CD4-positive, alpha-beta memory T cell (primary cell): ENCODE results near the gene TMEM179. TPM values are rescaled to one million over a fixed set of nuclear protein-coding genes. Genes with fewer than 3 reads are reported as not detected.

Source experiments
- CTCF ChIA-PET: fragments of 350-600 bp; sonication (Branson Sonifier 250); formaldehyde crosslinking; loops from one replicate; lab custom pipeline; 2021; ENCODE audit warnings: inconsistent platforms; ENCODE audit not compliant: partially characterized antibody; lab: Charles Lee
- POLR2A ChIA-PET: fragments of 350-600 bp; sonication (Branson Sonifier 250); formaldehyde crosslinking; loops from one replicate; lab custom pipeline; 2021; ENCODE audit not compliant: partially characterized antibody; lab: Charles Lee
- DNase-seq, 5 donors: peaks; one replicate each; pipeline versions ENCODE4 v3.0.0 to v3.0.0-alpha.2; 2020 to 2022; ENCODE audit warnings: mixed read lengths in 1 of 5
- H3K27ac ChIP-seq: one replicate; pipeline ENCODE4 v1.7.0; 2013; ENCODE audit warnings: low read depth, low read length
- H3K27me3 ChIP-seq: 2 replicates; pipeline ENCODE4 v1.7.0; 2013; ENCODE audit warnings: mild to moderate bottlenecking, low read length, moderate library complexity; ENCODE audit not compliant: insufficient read depth
- H3K36me3 ChIP-seq: 2 replicates; pipeline ENCODE4 v1.7.0; 2013; ENCODE audit warnings: mild to moderate bottlenecking, low read length, moderate library complexity; ENCODE audit not compliant: insufficient read depth
- H3K4me1 ChIP-seq: 2 replicates; pipeline ENCODE4 v1.7.0; 2013; ENCODE audit warnings: mild to moderate bottlenecking, low read length, moderate library complexity; ENCODE audit not compliant: insufficient read depth
- H3K4me3 ChIP-seq, 2 donors: one replicate each; pipeline ENCODE4 v1.7.0; 2013; ENCODE audit warnings: low read length in 2 of 2, mild to moderate bottlenecking in 1 of 2
- H3K9me3 ChIP-seq, 2 donors: one replicate each; pipeline ENCODE4 v1.7.0; 2013; ENCODE audit warnings: low read length in 2 of 2, control low read depth in 1 of 2; ENCODE audit not compliant: control insufficient read depth in 1 of 2
- H3K27ac Mint-ChIP-seq, 7 donors: one replicate each; pipeline ENCODE4 v1.8.0; 2020 to 2021; ENCODE audit warnings: mixed read lengths in 7 of 7, mild to moderate bottlenecking in 6 of 7, inconsistent platforms in 3 of 7, moderate library complexity in 3 of 7
- H3K27me3 Mint-ChIP-seq, 2 donors: one replicate each; pipeline ENCODE4 v1.8.0; 2020 to 2021; ENCODE audit warnings: mixed read lengths in 2 of 2
- H3K36me3 Mint-ChIP-seq, 2 donors: one replicate each; pipeline ENCODE4 v1.8.0; 2020 to 2021; ENCODE audit warnings: mixed read lengths in 2 of 2, inconsistent platforms in 1 of 2, mild to moderate bottlenecking in 1 of 2
- H3K4me1 Mint-ChIP-seq, 4 donors: one replicate each; pipeline ENCODE4 v1.8.0; 2020 to 2021; ENCODE audit warnings: mixed read lengths in 4 of 4, mild to moderate bottlenecking in 1 of 4
- H3K4me3 Mint-ChIP-seq, 8 donors: one replicate each; pipeline ENCODE4 v1.8.0; 2020 to 2021; ENCODE audit warnings: mixed read lengths in 8 of 8, mild to moderate bottlenecking in 7 of 8, moderate library complexity in 6 of 8, inconsistent platforms in 3 of 8
- H3K9me3 Mint-ChIP-seq, 8 donors: one replicate each; pipeline ENCODE4 v1.8.0; 2020 to 2021; ENCODE audit warnings: mixed read lengths in 8 of 8, mild to moderate bottlenecking in 5 of 8, inconsistent platforms in 3 of 8, moderate library complexity in 1 of 8
- intact Hi-C: fragments of 100-400 bp; cut with micrococcal nuclease; formaldehyde crosslinking; loops from one replicate; pipeline ENCODE4 v1.15.1; 2023
- polyA plus RNA-seq, 2 donors: library from polyadenylated mRNA; unstranded; fragments of 300-500 nt; fragmentation: Illumina TruSeq; gene quantifications; one replicate each; pipeline ENCODE4 v1.2.3, GENCODE V29; 2021
- total RNA-seq, 2 experiments: library from RNA; stranded (reverse); gene quantifications; one replicate each; pipeline ENCODE4 v1.2.3, GENCODE V29; 2021

TMEM179 gene
- total and polyA plus RNA-seq, 4 experiments from 2014 or later, result not detected

- Mint-ChIP-seq H3K4me3 (peak overlapping the region in 1 of 8 donors; percentile 17), H3K27me3 (peaks cover 12 to 23% of the 10 kb centered on the region in 2 donors), H3K27ac (no peak overlapping the region), H3K36me3 (no peaks in the 10 kb centered on the region), H3K4me1 (no peaks in the 10 kb centered on the region), H3K9me3 (peaks cover 0 to 8% (median 5%) of the 10 kb centered on the region in 8 donors)
- ChIA-PET POLR2A (no interaction called here), CTCF (no interaction called here)
- no peak overlapping the region for H3K27ac ChIP-seq
- no peak for DNase-seq
- H3K4me3 ChIP-seq, result no peak overlapping the region
- H3K9me3 ChIP-seq, result no peaks in the 10 kb centered on the region
- H3K36me3 ChIP-seq, result no peaks in the 10 kb centered on the region
- no peaks in the 10 kb centered on the region for H3K27me3 ChIP-seq
- no peaks in the 10 kb centered on the region for H3K4me1 ChIP-seq
- intact Hi-C loops, result no loop called here
Observed at GRCh38 chr14:104641753-104642539, 37.4 kb upstream of the TMEM179 start.

- Histone ChIP-seq H3K9me3 (no peaks in the 10 kb centered on the region), H3K27me3 (no peaks in the 10 kb centered on the region), H3K4me3 (no peak overlapping the region), H3K27ac (no peak overlapping the region), H3K4me1 (no peaks in the 10 kb centered on the region), H3K36me3 (no peaks in the 10 kb centered on the region)
- Mint-ChIP-seq H3K4me3 (no peak overlapping the region), H3K27me3 (peaks cover 10 to 23% of the 10 kb centered on the region in 2 donors), H3K27ac (no peak overlapping the region), H3K36me3 (no peaks in the 10 kb centered on the region), H3K4me1 (no peaks in the 10 kb centered on the region), H3K9me3 (peaks cover 0 to 8% (median 5%) of the 10 kb centered on the region in 8 donors)
- ChIA-PET CTCF (interaction anchor here (1.5 kb wide), 1 partner anchor 563 kb away, joined by 8 read pairs; no protein-coding TSS in a partner anchor), POLR2A (no interaction called here)
- no peak for DNase-seq
- intact Hi-C loops, result no loop called here
Observed at GRCh38 chr14:104640681-104641080, 36.1 kb upstream of the TMEM179 start.

- Mint-ChIP-seq H3K27me3 (peaks cover 8 to 22% of the 10 kb centered on the region in 2 donors), H3K4me3 (no peak overlapping the region), H3K36me3 (no peaks in the 10 kb centered on the region), H3K27ac (no peak overlapping the region), H3K9me3 (peaks cover 0 to 4% (median 1%) of the 10 kb centered on the region in 8 donors), H3K4me1 (no peaks in the 10 kb centered on the region)
- no peak overlapping the region for H3K4me3 ChIP-seq
- H3K27ac ChIP-seq, result no peak overlapping the region
- DNase-seq, result peak in 4 of 5 donors; percentile 24 to 44 (median 33)
- H3K36me3 ChIP-seq, result no peaks in the 10 kb centered on the region
- H3K27me3 ChIP-seq, result no peaks in the 10 kb centered on the region
- intact Hi-C loops, result no loop called here
- no peaks in the 10 kb centered on the region for H3K9me3 ChIP-seq
- no peaks in the 10 kb centered on the region for H3K4me1 ChIP-seq
- CTCF ChIA-PET, result interaction anchor here (1.5 kb wide), 1 partner anchor 562 kb away, joined by 8 read pairs; no protein-coding TSS in a partner anchor
- POLR2A ChIA-PET, result no interaction called here
Observed at GRCh38 chr14:104639885-104640548, 35.4 kb upstream of the TMEM179 start.

GRCh38 chr14:104639471-104639870 is 34.9 kb upstream of the TMEM179 start:
- ChIA-PET POLR2A (no interaction called here), CTCF (interaction anchor here (1.5 kb wide), 1 partner anchor 561 kb away, joined by 8 read pairs; no protein-coding TSS in a partner anchor)
- Histone ChIP-seq H3K27ac (no peak overlapping the region), H3K9me3 (no peaks in the 10 kb centered on the region), H3K4me3 (no peak overlapping the region), H3K27me3 (no peaks in the 10 kb centered on the region), H3K36me3 (no peaks in the 10 kb centered on the region), H3K4me1 (no peaks in the 10 kb centered on the region)
- no peaks in the 10 kb centered on the region for H3K4me1 Mint-ChIP-seq
- no peak overlapping the region for H3K27ac Mint-ChIP-seq
- H3K9me3 Mint-ChIP-seq, result no peaks in the 10 kb centered on the region
- H3K36me3 Mint-ChIP-seq, result no peaks in the 10 kb centered on the region
- H3K4me3 Mint-ChIP-seq, result no peak overlapping the region
- no peak for DNase-seq
- intact Hi-C loops, result no loop called here
- H3K27me3 Mint-ChIP-seq, result peaks cover 5 to 20% of the 10 kb centered on the region in 2 donors

GRCh38 chr14:104638927-104639450 is 34.4 kb upstream of the TMEM179 start:
- DNase-seq, result no peak
- Histone ChIP-seq H3K36me3 (no peaks in the 10 kb centered on the region), H3K9me3 (no peaks in the 10 kb centered on the region), H3K4me3 (no peak overlapping the region), H3K27ac (no peak overlapping the region), H3K27me3 (no peaks in the 10 kb centered on the region), H3K4me1 (no peaks in the 10 kb centered on the region)
- Mint-ChIP-seq H3K4me3 (no peak overlapping the region), H3K9me3 (no peaks in the 10 kb centered on the region), H3K4me1 (no peaks in the 10 kb centered on the region), H3K36me3 (no peaks in the 10 kb centered on the region), H3K27me3 (peaks cover 5 to 19% of the 10 kb centered on the region in 2 donors), H3K27ac (no peak overlapping the region)
- POLR2A ChIA-PET, result no interaction called here
- CTCF ChIA-PET, result interaction anchor here (1.5 kb wide), 1 partner anchor 561 kb away, joined by 8 read pairs; no protein-coding TSS in a partner anchor
- intact Hi-C loops, result no loop called here

GRCh38 chr14:104638190-104638589 is 33.6 kb upstream of the TMEM179 start:
- H3K36me3 Mint-ChIP-seq, result no peaks in the 10 kb centered on the region
- H3K4me1 Mint-ChIP-seq, result no peaks in the 10 kb centered on the region
- no peak overlapping the region for H3K4me3 ChIP-seq
- no peak for DNase-seq
- no peaks in the 10 kb centered on the region for H3K9me3 ChIP-seq
- no peaks in the 10 kb centered on the region for H3K27me3 ChIP-seq
- H3K4me3 Mint-ChIP-seq, result no peak overlapping the region
- H3K9me3 Mint-ChIP-seq, result no peaks in the 10 kb centered on the region
- no peak overlapping the region for H3K27ac ChIP-seq
- H3K27ac Mint-ChIP-seq, result peak overlapping the region in 1 of 7 donors; percentile 20
- CTCF ChIA-PET, result no interaction called here
- H3K27me3 Mint-ChIP-seq, result peaks cover 10 to 17% of the 10 kb centered on the region in 2 donors
- intact Hi-C loops, result no loop called here
- no peaks in the 10 kb centered on the region for H3K36me3 ChIP-seq
- no peaks in the 10 kb centered on the region for H3K4me1 ChIP-seq
- POLR2A ChIA-PET, result no interaction called here

GRCh38 chr14:104637546-104638003 is 33.0 kb upstream of the TMEM179 start:
- Histone ChIP-seq H3K9me3 (no peaks in the 10 kb centered on the region), H3K4me1 (no peaks in the 10 kb centered on the region), H3K4me3 (no peak overlapping the region), H3K36me3 (no peaks in the 10 kb centered on the region), H3K27me3 (no peaks in the 10 kb centered on the region), H3K27ac (no peak overlapping the region)
- no peaks in the 10 kb centered on the region for H3K36me3 Mint-ChIP-seq
- no peak for DNase-seq
- H3K4me3 Mint-ChIP-seq, result no peak overlapping the region
- H3K4me1 Mint-ChIP-seq, result no peaks in the 10 kb centered on the region
- no peaks in the 10 kb centered on the region for H3K9me3 Mint-ChIP-seq
- ChIA-PET CTCF (no interaction called here), POLR2A (no interaction called here)
- peaks cover 10 to 16% of the 10 kb centered on the region in 2 donors for H3K27me3 Mint-ChIP-seq
- intact Hi-C loops, result no loop called here
- no peak overlapping the region for H3K27ac Mint-ChIP-seq
